Stimulated activated CD8-positive, alpha-beta memory T cell treated with anti-CD3 and anti-CD28 coated beads, Interleukin-4, amount 100 ng/mL, for 24 hours (primary cell): ENCODE data around the gene SLC2A8.

Source experiments
- DNase-seq: peaks from one replicate; pipeline ENCODE4 v3.0.0-alpha.2; 2020; ENCODE audit warnings: low read depth

The SLC2A8 gene, protein sequence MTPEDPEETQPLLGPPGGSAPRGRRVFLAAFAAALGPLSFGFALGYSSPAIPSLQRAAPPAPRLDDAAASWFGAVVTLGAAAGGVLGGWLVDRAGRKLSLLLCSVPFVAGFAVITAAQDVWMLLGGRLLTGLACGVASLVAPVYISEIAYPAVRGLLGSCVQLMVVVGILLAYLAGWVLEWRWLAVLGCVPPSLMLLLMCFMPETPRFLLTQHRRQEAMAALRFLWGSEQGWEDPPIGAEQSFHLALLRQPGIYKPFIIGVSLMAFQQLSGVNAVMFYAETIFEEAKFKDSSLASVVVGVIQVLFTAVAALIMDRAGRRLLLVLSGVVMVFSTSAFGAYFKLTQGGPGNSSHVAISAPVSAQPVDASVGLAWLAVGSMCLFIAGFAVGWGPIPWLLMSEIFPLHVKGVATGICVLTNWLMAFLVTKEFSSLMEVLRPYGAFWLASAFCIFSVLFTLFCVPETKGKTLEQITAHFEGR

DNA sequence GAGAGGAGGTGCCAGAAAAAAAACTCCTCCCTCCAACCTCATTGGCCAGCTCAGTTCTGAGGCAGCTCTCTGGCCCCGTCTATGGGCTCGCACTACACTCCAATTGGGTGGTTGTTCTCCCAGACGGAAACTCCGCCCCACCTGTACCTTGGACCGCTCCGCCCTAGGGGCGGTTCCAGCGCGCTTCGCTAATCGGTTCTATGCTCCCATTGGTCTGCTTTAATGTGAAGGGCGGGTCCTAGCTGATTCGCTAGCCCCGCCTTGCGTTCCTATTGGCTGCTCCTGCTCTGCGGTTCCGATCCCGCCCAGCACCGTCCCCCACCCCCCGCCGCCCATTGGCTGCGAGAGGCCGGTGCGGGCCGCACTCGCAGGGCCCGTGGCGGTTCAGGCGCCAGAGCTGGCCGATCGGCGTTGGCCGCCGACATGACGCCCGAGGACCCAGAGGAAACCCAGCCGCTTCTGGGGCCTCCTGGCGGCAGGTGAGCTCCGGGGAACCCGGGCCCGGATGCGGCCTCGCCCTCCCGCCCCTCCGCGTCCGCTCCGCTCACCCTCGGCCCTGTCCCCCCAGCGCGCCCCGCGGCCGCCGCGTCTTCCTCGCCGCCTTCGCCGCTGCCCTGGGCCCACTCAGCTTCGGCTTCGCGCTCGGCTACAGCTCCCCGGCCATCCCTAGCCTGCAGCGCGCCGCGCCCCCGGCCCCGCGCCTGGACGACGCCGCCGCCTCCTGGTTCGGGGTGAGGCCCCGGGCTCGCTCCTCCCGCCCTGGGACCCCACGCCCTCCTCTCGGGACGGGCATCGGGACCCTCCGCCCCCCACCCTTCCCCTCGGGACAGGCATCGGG is at the start of gene SLC2A8:
Gene SLC2A8, plus strand, starts transcription at position 362 of the 838 bp plus-strand sequence. Its CDS starts 62 bp downstream, at position 424.
- DNase-seq: peak; percentile 87

DNA sequence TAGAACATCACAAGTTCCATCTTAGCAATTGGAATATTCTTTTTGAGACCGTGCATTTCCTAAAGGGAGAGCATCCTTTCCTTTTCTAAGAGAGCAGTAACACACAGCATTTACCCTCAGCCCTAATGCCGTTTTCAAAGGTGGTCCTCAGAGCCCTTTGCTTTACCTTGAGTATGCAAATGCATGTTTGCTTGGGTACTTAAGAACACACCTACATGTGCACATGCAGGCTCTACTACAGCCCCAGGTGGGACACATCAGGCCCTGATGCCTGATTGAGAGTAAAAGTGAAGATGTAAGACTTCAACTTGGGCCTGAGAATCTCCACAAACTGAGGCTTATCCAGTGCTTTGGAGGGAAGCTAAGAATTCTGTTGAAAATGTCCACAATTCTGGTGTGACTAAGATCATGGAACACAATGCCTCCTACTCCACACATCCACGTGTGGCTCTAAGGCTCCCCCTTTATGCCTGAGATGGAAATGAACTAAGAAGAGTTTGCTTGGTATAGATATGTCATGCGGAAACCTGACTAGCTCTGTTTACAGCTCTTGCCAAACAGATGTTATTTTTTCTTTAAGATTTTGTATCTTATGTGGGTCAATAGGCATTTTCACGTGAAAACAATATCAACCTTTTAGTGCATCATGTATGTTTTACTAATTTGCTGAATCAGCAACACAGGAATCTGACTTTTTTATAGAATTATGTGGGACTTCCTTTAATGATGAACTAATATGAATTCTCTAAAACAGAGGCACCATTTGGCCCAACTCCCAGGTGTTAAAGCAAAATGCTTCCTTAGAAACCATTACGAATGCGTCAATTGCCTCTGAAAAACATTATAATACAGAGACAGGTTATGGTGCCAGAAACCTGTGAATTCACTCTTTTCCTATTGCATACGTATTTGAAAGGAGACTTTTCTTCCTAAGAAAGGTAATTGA is 48.9 kb upstream of the SLC2A8 start:
- no peak for DNase-seq

DNA sequence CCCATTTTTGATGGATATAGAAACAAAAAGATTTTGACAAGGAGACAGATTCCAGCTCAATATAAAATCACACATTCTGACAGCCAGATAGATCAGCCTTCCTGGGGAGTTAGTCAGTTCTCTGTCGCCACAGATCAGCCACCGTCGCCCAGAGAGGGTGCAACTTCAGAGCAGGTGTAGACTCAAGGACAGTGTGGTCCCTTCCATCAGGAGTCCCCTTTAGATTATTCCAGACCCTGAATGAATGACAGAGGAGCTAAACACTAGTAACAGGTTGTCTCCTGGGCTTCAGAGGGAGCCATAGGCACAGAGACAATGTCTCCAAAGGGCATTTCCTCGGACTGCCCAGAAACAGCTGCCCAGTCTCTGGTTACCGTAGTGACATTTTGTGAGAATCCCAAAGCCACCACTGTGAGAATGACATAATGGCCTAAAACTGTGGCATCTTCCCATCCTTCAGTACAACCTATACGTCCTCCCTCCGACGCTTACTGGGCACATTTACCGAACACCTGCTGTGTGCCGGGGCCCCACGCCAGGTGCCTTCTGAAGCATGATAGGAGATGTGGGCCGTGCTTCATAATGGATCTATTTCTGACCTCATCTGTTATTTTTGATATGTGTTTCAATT is 47.4 kb upstream of the SLC2A8 start:
- DNase-seq: no peak

DNA sequence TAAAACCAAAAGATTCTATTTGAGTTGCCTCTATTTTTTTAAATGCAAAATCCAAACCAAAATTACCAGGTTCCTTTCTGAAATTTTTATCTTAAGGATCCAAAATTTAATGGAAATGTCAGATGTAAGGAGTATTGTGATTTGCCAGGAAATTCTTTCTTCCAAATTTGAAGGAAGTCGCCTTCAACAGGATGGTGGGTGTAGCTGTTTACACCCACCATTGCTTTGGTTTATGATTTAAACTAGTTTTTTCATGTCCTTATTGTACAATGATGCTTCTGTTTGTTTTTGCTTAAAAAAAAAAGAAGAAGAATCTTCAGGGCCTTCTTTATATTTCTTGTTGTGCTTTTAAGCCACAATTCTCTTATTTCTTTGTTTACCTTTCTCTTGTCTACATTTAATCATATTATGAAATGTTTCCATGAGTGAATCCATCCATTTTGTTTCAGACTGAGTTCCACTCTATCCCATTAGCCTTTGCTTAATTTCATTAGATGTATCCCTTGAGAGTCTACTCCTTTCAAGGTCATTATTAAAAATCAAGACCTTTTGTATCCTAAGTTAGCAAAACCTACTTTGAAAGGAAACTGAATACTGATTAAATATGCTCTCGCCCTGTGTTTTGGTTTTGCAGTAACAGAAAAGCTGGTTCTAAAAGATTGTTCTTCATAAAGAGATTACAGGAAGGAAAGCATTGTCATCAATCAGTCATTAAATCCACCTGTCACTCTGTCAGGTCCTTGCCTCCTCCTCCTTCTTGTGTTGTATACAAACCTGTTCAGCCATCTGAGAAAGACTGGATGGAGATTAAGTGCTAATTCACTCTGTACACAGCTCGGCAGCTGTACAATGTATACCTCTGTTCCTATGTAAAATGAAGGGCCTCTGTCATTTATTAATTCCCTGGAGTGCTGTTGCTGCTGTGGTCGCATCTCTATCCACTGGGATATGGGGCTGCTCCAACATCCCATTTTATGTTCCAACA is 45.5 kb upstream of the SLC2A8 start:
- no peak for DNase-seq

DNA sequence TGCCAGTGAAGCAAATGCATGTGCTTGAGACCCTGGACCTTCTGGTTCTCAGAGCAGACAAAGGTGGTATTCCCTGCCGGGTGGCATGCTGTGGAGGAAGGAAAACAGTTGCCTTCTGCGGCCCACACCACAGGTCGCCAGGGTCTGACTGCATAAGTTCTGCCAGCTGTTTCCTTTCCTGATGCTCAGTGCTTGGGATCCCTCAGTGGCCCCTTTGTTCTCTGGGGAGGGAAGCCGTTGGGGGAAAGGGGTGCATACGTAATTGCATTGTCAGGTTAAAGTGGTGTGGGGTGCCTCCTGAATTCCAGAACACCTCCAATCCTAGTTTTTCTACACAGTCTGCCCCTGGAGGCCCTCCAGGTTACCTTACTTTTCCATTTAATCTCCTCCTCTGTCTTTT is 43.1 kb upstream of the SLC2A8 start:
- DNase-seq: no peak

DNA sequence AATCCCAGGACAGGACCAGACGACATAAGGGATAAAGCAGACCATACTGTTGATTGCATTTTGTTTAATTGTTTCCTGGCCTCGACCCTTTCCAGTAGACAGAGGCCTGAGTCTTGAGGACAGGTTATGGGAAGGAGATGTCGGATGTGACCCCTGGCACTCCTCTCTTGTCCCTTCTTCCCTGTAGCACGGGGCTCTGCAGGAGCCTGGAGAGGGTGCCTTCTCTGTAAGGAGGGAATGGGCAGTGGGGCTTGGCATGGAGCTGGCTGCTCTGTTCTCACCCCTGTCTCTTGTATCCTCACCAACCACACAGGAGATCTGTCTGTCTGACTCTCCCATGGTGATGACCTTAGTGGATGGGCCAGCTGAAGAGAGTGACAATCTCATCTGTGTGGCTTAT is 40.1 kb upstream of the SLC2A8 start:
- no peak for DNase-seq

DNA sequence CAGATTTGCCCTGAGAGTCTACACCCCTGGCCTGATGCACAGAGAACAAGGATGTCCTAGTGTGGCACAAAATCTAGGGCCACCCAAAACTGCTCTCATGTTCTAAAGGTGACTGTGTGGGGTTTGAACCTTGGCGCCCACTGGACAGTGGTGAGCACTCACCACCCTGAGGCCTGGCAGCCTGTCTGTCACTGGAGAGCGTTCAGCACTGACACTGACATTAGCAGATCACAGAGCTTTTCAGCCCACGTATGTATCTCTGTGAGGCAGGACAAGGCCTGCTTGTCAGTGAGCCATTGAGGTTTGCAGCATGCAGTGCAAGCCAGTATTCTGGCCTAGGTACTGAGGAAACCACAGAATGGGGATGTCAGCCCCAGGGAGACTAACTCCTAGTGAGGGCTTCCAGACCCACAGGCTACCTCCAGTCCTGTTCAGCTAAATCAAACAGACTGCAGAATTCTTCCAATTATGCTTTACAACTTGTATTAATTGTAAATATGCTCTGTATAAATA is 38.9 kb upstream of the SLC2A8 start:
- DNase-seq: no peak

DNA sequence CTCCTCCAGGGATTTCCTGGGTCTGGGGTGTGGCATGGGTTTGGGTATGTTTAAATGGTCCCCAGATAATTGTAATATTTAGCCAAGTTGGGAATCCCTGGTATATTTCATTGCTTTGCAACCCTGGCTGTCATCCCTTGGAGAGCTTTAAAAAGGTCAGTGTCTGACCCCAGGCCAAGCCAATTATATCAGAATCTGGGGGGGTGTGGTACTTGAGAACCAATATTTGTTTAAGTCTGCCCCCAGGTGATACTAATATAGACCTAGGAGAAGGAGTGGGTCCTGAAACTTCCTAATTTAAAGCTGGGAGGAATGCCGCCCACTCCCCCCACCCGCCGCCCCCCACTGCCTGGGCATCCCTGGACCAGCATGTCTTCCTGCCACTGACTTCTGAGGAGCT is 38.2 kb upstream of the SLC2A8 start:
- no peak for DNase-seq

DNA sequence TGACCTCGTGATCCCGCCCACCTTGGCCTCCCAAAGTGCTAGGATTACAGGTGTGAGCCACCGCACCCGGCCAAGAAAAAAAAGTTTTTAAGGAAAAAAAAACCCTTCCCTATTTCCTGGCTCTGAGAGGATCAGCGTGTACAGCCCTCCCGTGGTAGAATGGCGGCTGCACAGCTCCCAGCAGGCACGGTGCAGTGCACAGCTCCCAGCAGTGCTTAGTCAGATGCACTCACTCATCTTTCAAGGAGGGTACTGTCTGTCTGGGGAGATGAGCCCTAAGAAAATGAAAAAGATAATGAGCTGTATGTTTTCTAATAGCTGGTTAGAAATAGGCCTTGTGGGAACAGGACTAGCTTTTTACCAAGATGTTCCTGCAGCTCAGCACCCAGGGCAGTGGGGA is 36.7 kb upstream of the SLC2A8 start:
- DNase-seq: no peak

DNA sequence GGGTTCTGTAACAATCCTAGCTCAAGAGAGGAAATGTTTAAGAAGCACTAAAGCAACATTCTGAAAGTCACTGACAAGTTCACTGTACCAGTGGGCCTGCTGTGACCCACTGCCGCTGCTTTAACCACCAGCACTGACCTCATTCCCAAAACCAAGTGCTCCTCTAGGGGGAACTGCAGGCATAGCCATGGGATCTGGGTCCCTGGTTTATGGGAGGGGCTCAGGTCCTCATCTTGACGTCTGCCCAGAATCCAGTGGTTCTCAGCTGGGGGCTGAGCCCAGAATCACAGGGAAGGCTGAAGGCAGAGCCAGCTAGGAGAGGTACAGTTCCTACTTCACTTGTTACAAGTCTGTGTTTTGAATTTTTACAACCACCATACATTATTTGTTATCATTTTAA is 36.1 kb upstream of the SLC2A8 start:
- no peak for DNase-seq

DNA sequence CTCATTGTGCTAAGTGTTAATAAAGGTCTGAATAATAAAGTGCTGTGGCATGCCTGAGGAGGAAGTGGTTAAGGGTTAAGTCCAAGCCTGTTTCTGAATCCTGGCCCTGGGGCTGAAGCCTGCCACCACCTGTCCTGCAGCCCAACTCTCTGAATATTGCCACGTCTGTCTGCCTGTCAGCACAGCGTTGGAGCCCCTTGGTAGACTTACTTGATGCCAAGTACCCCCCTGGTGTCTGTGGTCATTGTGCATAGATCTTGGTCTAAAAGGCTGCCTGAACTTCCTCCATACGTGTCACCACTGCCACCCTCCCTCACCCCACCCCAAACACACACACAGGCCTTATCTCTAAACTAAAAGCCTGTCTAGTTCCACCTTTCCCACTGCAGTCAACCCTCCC is 35.4 kb upstream of the SLC2A8 start:
- DNase-seq: no peak

DNA sequence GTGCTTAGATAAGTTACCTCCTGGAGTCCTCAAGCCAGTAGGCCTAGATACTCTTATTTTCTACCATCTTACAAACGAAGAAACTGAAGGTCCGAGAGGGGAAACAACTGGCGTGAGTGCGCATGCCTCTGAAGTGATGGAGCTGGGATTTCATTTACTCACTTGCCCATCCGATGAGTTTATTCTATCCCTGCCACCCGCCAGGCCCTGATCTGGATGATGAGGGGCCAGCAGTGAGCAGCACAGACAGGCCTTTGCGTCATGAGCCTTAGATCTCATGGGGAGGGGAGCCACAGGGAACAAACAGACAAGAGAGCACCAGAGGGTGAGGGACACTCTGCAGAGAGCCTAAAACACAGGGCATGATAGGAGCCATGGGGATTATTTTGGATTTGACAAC is 34.1 kb upstream of the SLC2A8 start:
- no peak for DNase-seq

DNA sequence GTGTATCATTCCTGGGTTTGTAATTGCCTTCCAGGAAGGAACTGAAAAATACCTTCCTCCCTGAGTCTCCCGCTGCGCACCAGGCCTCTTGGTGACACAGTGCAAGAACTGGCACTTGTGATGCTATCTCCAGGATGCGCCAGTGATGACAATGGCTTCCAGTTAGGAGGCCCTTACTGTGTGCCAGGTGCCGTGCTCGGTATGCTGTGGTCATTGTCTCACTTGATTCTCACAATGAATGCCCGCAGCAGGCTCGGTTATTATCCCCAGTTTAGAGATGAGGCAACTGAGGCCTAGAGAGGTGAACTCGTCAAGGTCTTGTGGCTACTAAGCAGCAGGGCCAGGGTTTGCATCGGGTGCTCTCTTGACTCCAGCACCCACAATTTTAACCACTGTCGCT is 31.5 kb upstream of the SLC2A8 start:
- DNase-seq: no peak

DNA sequence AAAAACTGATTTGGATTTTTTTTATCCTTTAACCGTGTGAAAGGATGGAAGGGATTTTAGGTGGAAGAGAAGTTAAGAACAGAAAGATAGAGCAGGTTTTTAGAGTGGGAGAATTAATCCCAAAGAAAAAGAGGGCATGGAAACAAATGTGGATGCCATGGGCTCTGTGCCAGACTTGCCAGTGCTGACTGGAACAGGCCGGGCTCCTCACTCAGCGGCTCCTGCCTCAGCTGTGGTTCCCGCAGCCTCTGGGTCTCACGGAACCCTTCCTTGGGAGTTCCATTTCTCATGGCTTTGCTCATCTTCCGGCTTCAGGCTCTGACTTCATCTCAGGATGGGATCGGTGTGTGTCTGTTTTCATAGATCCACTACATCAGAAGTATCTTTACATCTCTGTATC is 30.4 kb upstream of the SLC2A8 start:
- no peak for DNase-seq

DNA sequence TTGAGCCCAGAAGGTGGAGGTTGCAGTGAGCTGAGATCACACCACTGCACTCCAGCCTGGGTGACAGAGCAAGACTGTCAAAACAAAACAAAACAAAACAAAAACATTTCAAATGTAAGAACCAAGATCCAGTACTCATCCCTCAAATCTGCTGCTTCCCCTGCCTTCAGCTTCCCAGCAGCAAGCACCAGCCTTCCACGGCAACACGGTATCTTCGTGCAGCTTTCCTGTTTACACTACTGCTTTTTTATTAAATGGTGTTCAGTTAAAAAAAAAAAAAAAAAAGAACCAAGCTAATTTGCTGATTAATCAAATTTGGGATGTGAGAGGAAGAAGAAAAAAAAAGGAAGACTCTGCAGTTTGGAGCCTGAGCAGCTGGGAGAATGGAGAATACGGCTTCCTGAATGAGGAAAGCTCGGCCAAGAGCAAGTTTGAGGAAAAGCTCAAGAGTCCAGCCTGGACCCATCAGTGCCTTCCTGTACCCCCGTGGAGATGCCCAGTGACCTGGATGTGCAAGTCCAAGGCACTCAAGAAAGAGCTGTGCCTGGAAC is 28.0 kb upstream of the SLC2A8 start:
- DNase-seq: no peak

DNA sequence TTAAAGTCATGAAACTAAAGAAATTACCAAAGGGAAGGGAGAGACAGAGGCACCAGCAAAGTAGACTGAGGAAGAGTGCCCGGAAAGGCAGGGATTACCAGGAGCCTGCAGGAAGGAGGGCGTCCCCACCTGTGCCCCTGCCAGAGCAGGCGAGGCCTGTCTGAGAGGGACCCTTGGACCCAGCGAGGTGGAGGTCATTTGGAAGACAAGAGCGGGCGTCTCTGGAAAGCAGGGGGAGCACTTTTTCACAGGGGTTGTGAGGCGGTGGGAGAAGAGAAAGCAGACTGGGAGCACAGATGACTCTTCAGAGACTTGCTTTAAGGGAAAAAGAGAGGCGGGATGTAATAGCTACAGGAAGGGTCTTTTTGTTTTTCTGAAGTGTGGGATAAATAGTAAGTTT is 27.5 kb upstream of the SLC2A8 start:
- DNase-seq: no peak

DNA sequence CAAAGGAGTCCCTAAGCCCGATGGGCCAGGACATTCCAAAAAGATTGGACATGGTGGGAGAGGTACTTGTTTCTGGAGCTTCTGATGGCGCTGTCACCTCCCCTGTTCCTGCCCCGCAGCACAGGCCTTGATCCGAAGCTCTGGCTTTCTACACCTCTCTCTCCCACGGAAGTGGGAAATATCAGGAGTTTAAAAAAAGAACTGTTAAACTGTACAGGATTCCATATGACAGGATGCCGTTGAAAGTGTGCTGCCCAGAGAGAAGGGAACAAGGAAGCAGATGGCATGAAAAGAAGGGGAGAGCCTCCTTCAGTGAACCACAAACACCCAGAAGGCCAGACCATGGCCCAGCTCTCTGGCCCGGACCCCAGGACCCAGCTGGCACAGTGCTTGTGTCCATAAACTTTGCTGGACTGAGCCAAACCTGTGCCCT is 26.8 kb upstream of the SLC2A8 start:
- no peak for DNase-seq

DNA sequence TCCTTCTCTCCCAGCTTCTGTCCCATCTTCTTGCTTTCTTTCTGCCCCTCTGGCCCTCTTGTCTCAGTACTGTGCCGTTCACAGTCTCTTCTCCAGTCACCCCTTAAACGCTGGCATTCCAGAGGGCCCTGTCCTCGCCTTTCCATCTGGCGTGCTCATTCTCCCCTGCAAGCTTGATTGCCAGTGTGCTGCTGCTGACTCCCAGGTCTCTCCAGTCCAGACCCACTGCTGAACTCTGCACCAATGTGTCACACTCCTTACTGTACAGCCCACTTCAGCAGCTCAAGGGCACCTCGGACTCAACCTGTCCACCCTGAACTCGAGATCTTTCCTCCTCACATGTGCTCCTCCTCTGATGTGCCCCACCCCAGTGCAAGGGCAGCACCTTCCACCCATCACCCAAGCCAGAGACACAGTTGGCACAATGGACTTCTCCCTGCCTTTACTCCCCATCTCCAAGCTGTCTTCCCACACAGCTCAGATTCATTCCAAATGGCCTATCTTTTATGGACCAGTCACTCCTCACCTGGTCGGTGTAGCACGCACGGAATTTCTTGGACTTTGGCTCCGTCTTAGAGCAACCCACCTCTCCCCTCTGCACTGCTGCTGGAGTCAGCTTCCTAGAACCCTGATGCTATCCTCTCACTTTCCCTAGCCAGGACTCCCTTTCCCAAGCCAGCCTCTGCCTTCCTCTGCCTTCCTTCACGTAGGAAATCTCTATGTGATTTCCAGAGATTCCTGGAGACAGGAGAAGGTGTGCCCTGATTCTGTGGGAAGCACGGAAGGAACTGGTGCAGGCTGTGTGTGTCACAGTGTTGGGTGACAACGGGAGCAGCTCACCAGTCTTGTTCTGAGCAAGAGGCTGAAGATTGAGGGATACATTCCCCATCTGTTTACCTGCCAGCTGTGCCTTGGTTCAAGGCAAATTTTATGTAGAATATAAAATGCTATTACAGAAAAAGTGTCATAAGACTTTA is 26.0 kb upstream of the SLC2A8 start:
- no peak for DNase-seq

DNA sequence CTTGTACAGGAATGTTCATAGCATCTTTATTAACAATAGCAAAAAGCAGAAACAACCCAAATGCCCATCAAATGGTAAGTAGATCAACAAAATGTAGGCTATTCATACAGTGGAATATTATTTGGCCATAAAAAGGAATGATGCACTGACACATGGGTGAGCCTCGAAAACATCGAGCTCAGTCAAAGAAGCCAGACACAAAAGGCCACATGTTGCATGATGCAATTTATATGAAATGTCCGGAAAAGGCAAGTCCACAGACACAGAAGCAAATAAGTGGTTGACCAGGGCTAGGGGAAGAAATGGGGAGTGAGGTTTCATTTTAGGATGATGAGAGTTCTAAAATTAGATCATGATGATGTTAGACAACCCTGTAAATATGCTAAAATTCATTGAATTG is 16.5 kb upstream of the SLC2A8 start:
- DNase-seq: no peak
